ENCODE measurements around the gene RAPGEF4.

- TF ChIP-seq CTCF (IDR thresholded peaks at IDR 0.05; ENCODE audit: low read depth, low read length) = no peak
- TF ChIP-seq EZH2phosphoT487 (IDR thresholded peaks at IDR 0.05; ENCODE audit: low read depth) = no peak
Observed at GRCh38 chr2:172833898-172834297, 98.3 kb downstream of the RAPGEF4 start.
